Caco-2 (cell line): ENCODE data around the gene CARD11. TPM values are rescaled to one million over a fixed set of nuclear protein-coding genes. Genes with fewer than 3 reads are reported as not detected.

Experiments used
- BruUV-seq: library from RNA; stranded (reverse); fragments of 400-500 nt; replicated peaks from 2 replicates; lab custom pipeline; 2021; lab: Mats Ljungman, UMichigan
- CTCF ChIA-PET: fragments of 300-600 bp; sonication (Branson Sonifier 250); formaldehyde crosslinking; loops from one replicate; lab custom pipeline; 2022; ENCODE audit warnings: antibody characterized with exemption; lab: Charles Lee
- POLR2A ChIA-PET: fragments of 300-600 bp; sonication (Branson Sonifier 250); formaldehyde crosslinking; loops from one replicate; lab custom pipeline; 2022; ENCODE audit warnings: antibody characterized with exemption; lab: Charles Lee
- DNase-seq, 2 experiments: peaks; one replicate each; pipeline versions ENCODE4 v3.0.0 to v3.0.0-alpha.2; 2020 to 2022
- H3K27me3 ChIP-seq: replicated peaks from 2 replicates; pipeline ENCODE4 v1.6.0; 2011; ENCODE audit warnings: low read length; ENCODE audit not compliant: control insufficient read depth, insufficient read depth
- H3K36me3 ChIP-seq: 2 replicates; pipeline ENCODE4 v1.5.1; 2011; ENCODE audit warnings: low read length; ENCODE audit not compliant: control insufficient read depth, insufficient read depth
- H3K4me1 ChIP-seq: fragments of 250-450 bp; sonication (Bioruptor Pico); 2 replicates; pipeline ENCODE4 v1.5.1; 2020; ENCODE audit warnings: mild to moderate bottlenecking
- H3K4me3 ChIP-seq: 2 replicates; pipeline ENCODE4 v1.5.1; 2011; ENCODE audit warnings: low read depth, mild to moderate bottlenecking, control low read depth, low read length
- H3K9me3 ChIP-seq: fragments of 250-450 bp; sonication (Bioruptor Pico); 2 replicates; pipeline ENCODE4 v1.5.1; 2020; ENCODE audit warnings: mild to moderate bottlenecking, moderate library complexity
- H3K27ac Mint-ChIP-seq: one replicate; pipeline ENCODE4 v1.8.0; 2022; ENCODE audit warnings: mixed read lengths; ENCODE audit not compliant: unreplicated experiment
- H3K27me3 Mint-ChIP-seq: one replicate; pipeline ENCODE4 v1.8.0; 2022; ENCODE audit warnings: mixed read lengths; ENCODE audit not compliant: insufficient read depth, unreplicated experiment
- H3K36me3 Mint-ChIP-seq: one replicate; pipeline ENCODE4 v1.8.0; 2022; ENCODE audit warnings: mild to moderate bottlenecking, mixed read lengths; ENCODE audit not compliant: insufficient read depth, unreplicated experiment
- H3K4me1 Mint-ChIP-seq: one replicate; pipeline ENCODE4 v1.8.0; 2022; ENCODE audit warnings: low read depth, mixed read lengths; ENCODE audit not compliant: unreplicated experiment
- H3K4me3 Mint-ChIP-seq: one replicate; pipeline ENCODE4 v1.8.0; 2022; ENCODE audit warnings: mild to moderate bottlenecking, moderate library complexity, mixed read lengths; ENCODE audit not compliant: unreplicated experiment
- H3K9me3 Mint-ChIP-seq: one replicate; pipeline ENCODE4 v1.8.0; 2022; ENCODE audit warnings: mixed read lengths; ENCODE audit not compliant: unreplicated experiment
- CTCF ChIP-seq, 2 experiments: fragments of 200-600 bp in 1 of 2; IDR thresholded peaks; 1 replicate in 1 of 2; 2 replicates in 1 of 2; pipeline versions ENCODE4 v1.5.1 to v1.8.0; 2011 to 2022; ENCODE audit warnings: antibody characterized with exemption in 1 of 2, control low read depth in 1 of 2, inconsistent platforms in 1 of 2, low read depth in 1 of 2, low read length in 1 of 2, mild to moderate bottlenecking in 1 of 2, moderate library complexity in 1 of 2; ENCODE audit not compliant: insufficient read depth in 1 of 2, severe bottlenecking in 1 of 2, unreplicated experiment in 1 of 2
- intact Hi-C: fragments of 100-400 bp; cut with micrococcal nuclease; formaldehyde crosslinking; loops from one replicate; pipeline ENCODE4 v1.10.0; 2022; ENCODE audit not compliant: unreplicated experiment
- total RNA-seq: library from RNA; stranded (reverse); gene quantifications from 2 replicates; pipeline ENCODE4 v1.2.3, GENCODE V29; 2022

CARD11 gene
- total RNA-seq, 1 experiment from 2014 or later, result 5.4 TPM

- Histone ChIP-seq H3K9me3 (no peaks in the 10 kb centered on the region), H3K4me1 (no peaks in the 10 kb centered on the region), H3K36me3 (no peaks in the 10 kb centered on the region), H3K27me3 (peaks cover 2% of the 10 kb centered on the region), H3K4me3 (no peak overlapping the region)
- BruUV-seq, result no TSS peak
- Mint-ChIP-seq H3K4me1 (no peaks in the 10 kb centered on the region), H3K4me3 (no peak overlapping the region), H3K27me3 (peaks cover 29% of the 10 kb centered on the region), H3K36me3 (no peaks in the 10 kb centered on the region), H3K9me3 (no peaks in the 10 kb centered on the region), H3K27ac (no peak overlapping the region)
- ChIA-PET CTCF (no interaction called here), POLR2A (no interaction called here)
- TF ChIP-seq CTCF (IDR thresholded peaks at IDR 0.05; ENCODE audit: insufficient read depth in 1 of 2, low read depth in 1 of 2, low read length in 1 of 2, severe bottlenecking in 1 of 2, unreplicated experiment in 1 of 2), result no peak
- DNase-seq, result peak in 1 of 2 experiments; percentile 20
- intact Hi-C loops, result no loop called here
These were observed 99.6 kb downstream of the CARD11 start for GRCh38 chr7:2943851-2944601.

DNA sequence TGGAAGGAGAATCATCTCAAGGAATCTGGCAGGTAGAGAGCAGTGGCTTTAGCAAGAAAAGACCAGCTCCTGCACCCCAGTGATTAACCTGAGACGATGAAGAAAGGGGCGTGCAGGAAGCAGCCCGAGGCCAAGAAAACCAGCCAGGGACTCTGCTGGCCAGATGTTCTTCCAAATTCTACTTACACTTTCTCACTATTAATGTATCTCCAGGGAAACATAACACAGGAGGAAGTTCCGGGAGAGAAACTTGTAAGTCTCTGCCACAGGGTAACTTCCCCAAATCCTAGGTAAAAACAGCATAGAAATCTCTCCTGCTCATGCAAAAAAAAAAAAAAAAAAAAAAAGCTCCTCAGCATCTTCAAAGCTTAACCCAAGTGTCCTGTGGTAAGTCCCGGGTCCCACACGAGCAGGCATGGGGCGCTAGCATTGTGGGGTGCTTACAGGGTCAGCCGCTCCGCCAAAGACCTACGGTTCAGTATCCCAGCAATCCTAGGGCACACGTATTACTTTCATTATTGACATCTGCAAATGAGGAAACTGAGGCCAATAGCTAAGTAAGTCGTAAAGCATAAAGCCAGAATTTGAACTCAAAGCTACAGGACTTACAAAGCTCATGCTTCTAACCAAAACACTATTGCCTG lies 102.3 kb downstream of the CARD11 start:
- Histone ChIP-seq H3K4me1 (no peaks in the 10 kb centered on the region), H3K36me3 (no peaks in the 10 kb centered on the region), H3K4me3 (no peak overlapping the region), H3K27me3 (peaks cover 2% of the 10 kb centered on the region), H3K9me3 (no peaks in the 10 kb centered on the region)
- no peak overlapping the region for H3K27ac Mint-ChIP-seq
- intact Hi-C loops, result no loop called here
- no peaks in the 10 kb centered on the region for H3K36me3 Mint-ChIP-seq
- peaks cover 20% of the 10 kb centered on the region for H3K27me3 Mint-ChIP-seq
- ChIA-PET CTCF (no interaction called here), POLR2A (no interaction called here)
- no peaks in the 10 kb centered on the region for H3K4me1 Mint-ChIP-seq
- DNase-seq, result peak in 1 of 2 experiments; percentile 5
- BruUV-seq, result no TSS peak
- no peaks in the 10 kb centered on the region for H3K9me3 Mint-ChIP-seq
- no peak overlapping the region for H3K4me3 Mint-ChIP-seq
- no peak for TF ChIP-seq CTCF (IDR thresholded peaks at IDR 0.05; ENCODE audit: insufficient read depth in 1 of 2, low read depth in 1 of 2, low read length in 1 of 2, severe bottlenecking in 1 of 2, unreplicated experiment in 1 of 2)

DNA sequence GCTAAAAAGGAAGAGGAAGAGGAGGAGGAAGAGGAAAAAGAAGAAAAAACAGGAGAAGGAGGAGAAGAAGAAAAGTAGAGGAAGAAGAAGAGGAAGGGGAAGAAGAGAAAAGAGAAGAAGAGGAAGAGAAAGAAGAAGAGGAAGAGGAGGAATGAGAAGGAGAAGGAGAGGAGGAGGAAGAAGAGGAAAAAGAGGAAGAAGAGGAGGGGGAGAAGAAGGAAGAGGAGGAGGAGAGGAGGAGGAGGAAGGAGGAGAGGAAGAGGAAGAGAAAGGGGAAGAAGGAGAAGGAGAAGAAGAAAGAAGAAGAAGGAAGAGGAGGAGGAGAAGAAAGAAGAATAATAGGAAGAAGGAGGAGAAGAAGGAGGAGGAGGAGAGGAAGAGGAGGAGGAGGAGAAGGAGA lies 103.2 kb downstream of the CARD11 start:
- intact Hi-C loops, result no loop called here
- ChIA-PET CTCF (no interaction called here), POLR2A (no interaction called here)
- H3K9me3 ChIP-seq, result no peaks in the 10 kb centered on the region
- Mint-ChIP-seq H3K27ac (no peak overlapping the region), H3K4me3 (no peak overlapping the region), H3K9me3 (no peaks in the 10 kb centered on the region), H3K36me3 (no peaks in the 10 kb centered on the region), H3K27me3 (peaks cover 20% of the 10 kb centered on the region), H3K4me1 (no peaks in the 10 kb centered on the region)
- no TSS peak for BruUV-seq
- no peaks in the 10 kb centered on the region for H3K4me1 ChIP-seq
- no peak for DNase-seq
- peaks cover 2% of the 10 kb centered on the region for H3K27me3 ChIP-seq
- no peak overlapping the region for H3K4me3 ChIP-seq
- TF ChIP-seq CTCF (IDR thresholded peaks at IDR 0.05; ENCODE audit: insufficient read depth in 1 of 2, low read depth in 1 of 2, low read length in 1 of 2, severe bottlenecking in 1 of 2, unreplicated experiment in 1 of 2), result no peak
- H3K36me3 ChIP-seq, result no peaks in the 10 kb centered on the region
